Body of pancreas (tissue), 4 donors: ENCODE data around the gene FAM83F. TPM values are rescaled to one million over a fixed set of nuclear protein-coding genes. Genes with fewer than 3 reads are reported as not detected.

Experiments used
- ATAC-seq: fragments of 150-250 bp; one replicate; pipeline ENCODE4 v1.9.1; 2016
- DNase-seq, 4 donors: peaks; one replicate each; pipeline ENCODE4 v3.0.0-alpha.2; 2019
- H3K27ac ChIP-seq, 4 donors: fragments of 200-600 bp; sonication (generic); 1 replicate in 3 of 4; 2 replicates in 1 of 4; pipeline versions ENCODE4 v1.5.1 to v1.6.1; 2016 to 2019; ENCODE audit warnings: mild to moderate bottlenecking in 1 of 4, mixed read lengths in 1 of 4, moderate library complexity in 1 of 4
- H3K27me3 ChIP-seq, 2 donors: fragments of 200-600 bp; sonication (generic); one replicate each; pipeline ENCODE4 v1.6.0; 2016; ENCODE audit warnings: mild to moderate bottlenecking in 1 of 2
- H3K36me3 ChIP-seq, 2 donors: fragments of 200-600 bp; sonication (generic); replicated peaks in 1 of 2; 2 replicates each; pipeline ENCODE4 v1.5.1; 2016; ENCODE audit warnings: low read depth in 2 of 2; ENCODE audit not compliant: insufficient read depth in 1 of 2
- H3K4me1 ChIP-seq: fragments of 200-600 bp; sonication (generic); one replicate; pipeline ENCODE4 v1.6.0; 2016
- H3K4me3 ChIP-seq, 2 donors: fragments of 200-600 bp; sonication (generic); 1 replicate in 1 of 2; 2 replicates in 1 of 2; pipeline ENCODE4 v1.5.1; 2016 to 2019
- H3K9me3 ChIP-seq, 3 donors: fragments of 200-600 bp; sonication (generic); 1 replicate in 2 of 3; 2 replicates in 1 of 3; pipeline ENCODE4 v1.5.1; 2016
- CTCF ChIP-seq, 7 experiments: fragments of 450-650 bp in 4 of 7; fragments of 200-600 bp in 3 of 7; sonication (generic) in 3 of 7; IDR thresholded peaks; one replicate each; pipeline ENCODE4 v1.5.1; 2016 to 2019; ENCODE audit warnings: antibody characterized with exemption in 7 of 7
- POLR2A ChIP-seq, 3 donors: fragments of 450-650 bp; IDR thresholded peaks; one replicate each; pipeline ENCODE4 v1.6.1; 2016; ENCODE audit warnings: antibody characterized with exemption in 3 of 3, mild to moderate bottlenecking in 2 of 3
- WGBS, 2 donors: methylation state at CpG; one replicate each; pipeline ENCODE4 v1.1.5; 2017; 5-methylcytosine and 5-hydroxymethylcytosine counted together
- intact Hi-C: fragments of 100-400 bp; cut with DNase I; formaldehyde crosslinking; loops from one replicate; pipeline ENCODE4 v1.15.1; 2023
- total RNA-seq, 2 donors: library from RNA; depleted of rRNA; stranded (reverse); fragments of >200 nt; gene quantifications; one replicate each; pipeline ENCODE4 v1.1.0, GENCODE V29; 2016

Gene FAM83F
- 1 to 10 TPM; 8.9 to 9.1 TPM for total RNA-seq

- 3% methylated on average over 71 of the region's 115 CpGs; no CpG with 5 or more reads in 1 of the 2 donors for WGBS, 2 donors
- DNase-seq (peak; percentile 69 to 84 (median 74)), ATAC-seq (peak; percentile 82)
- TF ChIP-seq CTCF (IDR thresholded peaks at IDR 0.05) (peak in 1 of 7 experiments; percentile 4), POLR2A (IDR thresholded peaks at IDR 0.05) (peak; percentile 31 to 39 (median 34))
- H3K27ac ChIP-seq: peak within 1 kb of the TSS; percentile 73 to 89 (median 87)
- H3K9me3 ChIP-seq: no peaks in the 10 kb centered on the region
- peak within 1 kb of the TSS; percentile 42 to 63 for H3K4me3 ChIP-seq
- intact Hi-C loops: no loop called here
- H3K27me3 ChIP-seq: no peaks in the 10 kb centered on the region
- no peaks in the 10 kb centered on the region for H3K36me3 ChIP-seq
- H3K4me1 ChIP-seq: peaks cover 80% of the 10 kb centered on the region
These were observed at the start of gene FAM83F for GRCh38 chr22:39994566-39995392. Gene FAM83F, plus strand, starts transcription at chr22:39994954. Its CDS starts 89 bp downstream, at chr22:39995043.

GRCh38 chr22:39946126-39946502 lies 48.6 kb upstream of the FAM83F start:
- Histone ChIP-seq H3K4me3 (no peak overlapping the region), H3K36me3 (no peaks in the 10 kb centered on the region), H3K27me3 (no peaks in the 10 kb centered on the region), H3K4me1 (peaks cover 23% of the 10 kb centered on the region), H3K9me3 (no peaks in the 10 kb centered on the region), H3K27ac (peak overlapping the region in 2 of 4 donors; percentile 74 to 75)
- 90 to 92% methylated on average over 4 of the region's 4 CpGs for WGBS, 2 donors
- ATAC-seq: no peak
- intact Hi-C loops: no loop called here
- TF ChIP-seq CTCF (IDR thresholded peaks at IDR 0.05) (no peak), POLR2A (IDR thresholded peaks at IDR 0.05) (no peak)
- DNase-seq: no peak

GRCh38 chr22:39946503-39947219 lies 48.1 kb upstream of the FAM83F start:
- Histone ChIP-seq H3K36me3 (no peaks in the 10 kb centered on the region), H3K27ac (peak overlapping the region; percentile 25 to 75 (median 74)), H3K4me1 (peaks cover 23% of the 10 kb centered on the region), H3K4me3 (no peak overlapping the region), H3K27me3 (no peaks in the 10 kb centered on the region), H3K9me3 (no peaks in the 10 kb centered on the region)
- DNase-seq (peak; percentile 29 to 67 (median 62)), ATAC-seq (peak; percentile 86)
- TF ChIP-seq POLR2A (IDR thresholded peaks at IDR 0.05) (no peak), CTCF (IDR thresholded peaks at IDR 0.05) (no peak)
- 36 to 48% methylated on average over 6 to 8 of the region's 8 CpGs for WGBS, 2 donors
- intact Hi-C loops: no loop called here

- DNase-seq: no peak
- H3K4me1 ChIP-seq: peaks cover 23% of the 10 kb centered on the region
- H3K27ac ChIP-seq: peak overlapping the region; percentile 25 to 75 (median 74)
- no peaks in the 10 kb centered on the region for H3K36me3 ChIP-seq
- no peaks in the 10 kb centered on the region for H3K9me3 ChIP-seq
- intact Hi-C loops: no loop called here
- no peaks in the 10 kb centered on the region for H3K27me3 ChIP-seq
- no peak for TF ChIP-seq CTCF (IDR thresholded peaks at IDR 0.05)
- TF ChIP-seq POLR2A (IDR thresholded peaks at IDR 0.05): no peak
- H3K4me3 ChIP-seq: no peak overlapping the region
- ATAC-seq: peak; percentile 15
- 63 to 75% methylated on average over 5 to 8 of the region's 8 CpGs for WGBS, 2 donors
These were observed 47.2 kb upstream of the FAM83F start for GRCh38 chr22:39947220-39948216.
